Small intestine (tissue), 7 donors: Measurements from ENCODE around the gene DCLK3. TPM values are rescaled to one million over a fixed set of nuclear protein-coding genes. Genes with fewer than 3 reads are reported as not detected.

Experiments
- DNase-seq, 2 donors: peaks; one replicate each; pipeline versions ENCODE4 v3.0.0 to v3.0.0-alpha.2; 2013
- FAIRE-seq: peaks from 2 replicates; lab custom pipeline; 2012; peaks lifted over from hg19 to GRCh38; lab: Jason Lieb, UNC
- H3K27ac ChIP-seq, 3 donors: one replicate each; pipeline ENCODE4 v1.5.1; 2013; ENCODE audit warnings: low read length in 2 of 3, mild to moderate bottlenecking in 2 of 3, control low read depth in 1 of 3, inconsistent platforms in 1 of 3, low read depth in 1 of 3, moderate library complexity in 1 of 3
- H3K27me3 ChIP-seq, 3 donors: one replicate each; pipeline ENCODE4 v1.6.1; 2013; ENCODE audit warnings: low read length in 3 of 3, inconsistent platforms in 1 of 3; ENCODE audit not compliant: control insufficient read depth in 3 of 3, insufficient read depth in 3 of 3
- H3K36me3 ChIP-seq, 3 donors: one replicate each; pipeline ENCODE4 v1.6.1; 2013; ENCODE audit warnings: low read length in 3 of 3, inconsistent platforms in 1 of 3, low read depth in 1 of 3, mild to moderate bottlenecking in 1 of 3, moderate library complexity in 1 of 3; ENCODE audit not compliant: control insufficient read depth in 3 of 3, insufficient read depth in 2 of 3
- H3K4me1 ChIP-seq, 3 donors: one replicate each; pipeline ENCODE4 v1.6.1; 2013; ENCODE audit warnings: low read length in 2 of 3, inconsistent platforms in 1 of 3, low read depth in 1 of 3, mild to moderate bottlenecking in 1 of 3, moderate library complexity in 1 of 3; ENCODE audit not compliant: control insufficient read depth in 3 of 3, insufficient read depth in 2 of 3
- H3K4me3 ChIP-seq, 3 donors: one replicate each; pipeline ENCODE4 v1.5.1; 2013; ENCODE audit warnings: low read length in 3 of 3, control low read depth in 1 of 3, inconsistent platforms in 1 of 3, low read depth in 1 of 3, mild to moderate bottlenecking in 1 of 3, moderate library complexity in 1 of 3
- H3K9me3 ChIP-seq, 2 donors: one replicate each; pipeline ENCODE4 v1.6.1; 2013; ENCODE audit warnings: low read depth in 1 of 2, low read length in 1 of 2; ENCODE audit not compliant: control insufficient read depth in 2 of 2, insufficient read depth in 1 of 2
- WGBS, 3 donors: extraction: QIAGEN DNeasy Blood & Tissue Kit; methylation state at CpG; one replicate each; pipeline ENCODE4 v1.1.7; 2013; 5-methylcytosine and 5-hydroxymethylcytosine counted together
- polyA plus RNA-seq, 4 donors: library from polyadenylated mRNA; stranded (reverse) in 3 of 4; unstranded in 1 of 4; fragments of 200-250 nt in 3 of 4; fragments of 120-200 nt in 1 of 4; gene quantifications; one replicate each; pipeline versions ENCODE4 v1.2.1 to v1.2.3, GENCODE V29; 2013
- donor health status: healthy with polysubstance abuse.
- donor health status: control.
- donor health status: control.
- donor health status: Bipolar disorder and iron deficiency.
- donor health status: healthy.

DCLK3 gene
- polyA plus RNA-seq, 4 donors: 0.24 to 0.31 (median 0.27) TPM; not detected in 1

DNA sequence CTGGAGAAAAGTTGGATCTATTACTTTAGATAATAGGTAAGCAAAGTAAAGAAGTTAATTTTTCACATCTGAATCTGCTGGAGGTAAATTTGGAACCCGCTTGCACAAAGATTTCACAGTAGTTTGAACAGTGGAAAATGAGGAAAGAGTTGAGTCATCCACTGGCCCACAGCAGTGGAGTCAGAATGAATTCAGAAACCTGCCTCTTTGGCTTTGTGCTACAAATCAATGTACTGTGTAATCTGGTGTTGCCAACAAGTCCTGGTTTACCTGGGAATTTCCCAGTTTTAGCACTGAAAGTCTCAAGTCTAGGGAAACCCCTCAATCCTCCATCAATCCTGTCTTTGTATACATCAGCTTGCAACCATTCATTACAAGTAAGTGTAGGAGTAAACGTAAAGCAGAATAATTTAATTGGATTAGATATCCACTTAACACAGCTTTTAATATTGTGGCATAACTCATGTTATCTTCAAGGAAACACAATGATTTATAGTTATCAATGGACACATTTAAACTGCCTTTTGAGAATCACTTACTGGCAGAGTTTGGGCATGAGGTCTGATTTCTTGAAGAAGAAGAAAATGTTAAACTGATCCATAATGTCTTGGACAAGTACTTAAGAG lies 100.6 kb downstream of the DCLK3 start:
- H3K9me3 ChIP-seq: no peaks in the 10 kb centered on the region
- FAIRE-seq: no peak
- H3K27ac ChIP-seq: no peak overlapping the region
- no peaks in the 10 kb centered on the region for H3K36me3 ChIP-seq
- DNase-seq: no peak
- no peaks in the 10 kb centered on the region for H3K4me1 ChIP-seq
- no peak overlapping the region for H3K4me3 ChIP-seq
- no peaks in the 10 kb centered on the region for H3K27me3 ChIP-seq
- WGBS, 3 donors: 73 to 78% (median 77%) methylated on average over 2 of the region's 2 CpGs

DNA sequence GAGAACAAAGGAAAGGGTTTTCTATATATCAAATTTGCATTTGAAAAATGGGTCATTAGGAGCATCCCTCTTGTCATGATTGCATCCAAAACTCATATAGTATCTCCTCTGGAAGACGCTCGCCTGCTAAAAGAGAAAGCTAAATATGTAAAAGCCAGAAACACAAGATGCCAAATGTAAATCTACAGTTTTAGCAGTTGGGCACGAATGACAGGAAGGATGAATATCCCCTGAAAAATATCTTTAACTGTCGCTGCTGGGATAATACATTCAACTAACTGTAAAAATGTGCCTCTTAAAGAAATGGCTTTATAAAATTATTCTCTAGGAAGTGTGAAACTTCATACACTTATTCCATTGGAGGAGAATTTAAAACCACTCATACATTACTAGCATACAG lies 101.7 kb downstream of the DCLK3 start:
- H3K4me1 ChIP-seq: no peaks in the 10 kb centered on the region
- WGBS, 3 donors: 60 to 82% (median 77%) methylated on average over 4 of the region's 4 CpGs
- no peak overlapping the region for H3K4me3 ChIP-seq
- H3K9me3 ChIP-seq: no peaks in the 10 kb centered on the region
- no peaks in the 10 kb centered on the region for H3K36me3 ChIP-seq
- FAIRE-seq (no peak), DNase-seq (no peak)
- H3K27me3 ChIP-seq: no peaks in the 10 kb centered on the region
- no peak overlapping the region for H3K27ac ChIP-seq

Other genes starting within 250 kb of the DCLK3 start
- 10 to 100 TPM in 2 of 4 donors, 1 to 10 TPM in 2; 7.1 to 23.5 (median 14.0) TPM for gene TRANK1, start 180.5 kb upstream of the DCLK3 start, polyA plus RNA-seq
- gene EPM2AIP1, start 228.6 kb upstream of the DCLK3 start, polyA plus RNA-seq: 10 to 100 TPM in 1 of 4 donors, 1 to 10 TPM in 3; 1.8 to 21.1 (median 3.0) TPM
- gene MLH1, start 229.0 kb upstream of the DCLK3 start, polyA plus RNA-seq: 10 to 100 TPM in 3 of 4 donors, 1 to 10 TPM in 1; 5.6 to 29.1 (median 15.5) TPM